HG02798 (cell line): ENCODE measurements around the gene C8G.

ENCODE experiments used
- ATAC-seq: cut with Tn5 transposase; IDR thresholded peaks from one replicate; pipeline ENCODE4 v1.9.1; 2021; ENCODE audit warnings: mild to moderate bottlenecking; ENCODE audit not compliant: unreplicated experiment, poor library complexity

Gene C8G

DNA sequence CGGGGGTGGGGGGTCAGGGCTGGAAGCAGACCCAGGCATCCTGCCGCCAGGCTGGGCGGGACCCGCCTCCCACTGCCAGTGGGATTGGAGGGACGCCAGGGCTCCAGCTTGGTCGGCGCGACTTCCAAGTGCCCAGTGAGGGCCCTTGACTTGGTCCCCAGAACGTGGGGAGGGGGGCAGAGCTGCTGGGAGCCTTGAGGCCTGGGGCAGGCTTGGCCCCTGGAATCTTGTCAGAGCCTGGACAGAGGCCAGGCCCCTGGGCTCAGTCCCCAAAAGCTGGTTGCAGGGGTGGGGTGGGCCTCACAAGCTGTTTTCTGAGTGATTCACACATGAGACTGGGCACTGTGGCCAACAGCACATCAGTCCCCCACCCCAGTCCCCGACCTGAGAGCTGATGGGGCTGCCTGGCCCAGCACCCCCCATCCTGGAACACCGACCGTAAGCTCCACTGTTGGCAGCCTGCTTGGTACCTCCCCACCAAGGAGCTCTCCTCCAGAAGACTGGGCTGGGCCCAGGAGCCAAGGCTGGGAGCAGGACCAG lies 50.8 kb downstream of the C8G start:
- ATAC-seq: no peak
